Liver (tissue), 9 donors: ENCODE results near the gene PCNP. TPM values are rescaled to one million over a fixed set of nuclear protein-coding genes. Genes with fewer than 3 reads are reported as not detected.

Source experiments
- DNase-seq: peaks from one replicate; pipeline ENCODE4 v3.0.0-alpha.2; 2017; ENCODE audit warnings: low spot score
- H3K27ac ChIP-seq, 2 donors: one replicate each; pipeline ENCODE4 v1.7.0; 2013; ENCODE audit warnings: inconsistent platforms in 2 of 2, low read length in 2 of 2, control low read depth in 1 of 2, low read depth in 1 of 2, mild to moderate bottlenecking in 1 of 2
- H3K27me3 ChIP-seq, 4 donors: one replicate each; pipeline versions ENCODE4 v1.6.1 to v1.7.0; 2013; ENCODE audit warnings: low read length in 3 of 4, inconsistent platforms in 1 of 4, mild to moderate bottlenecking in 1 of 4, moderate library complexity in 1 of 4; ENCODE audit not compliant: control insufficient read depth in 4 of 4, insufficient read depth in 4 of 4
- H3K36me3 ChIP-seq, 4 donors: one replicate each; pipeline versions ENCODE4 v1.6.1 to v1.7.0; 2013; ENCODE audit warnings: low read length in 3 of 4, mild to moderate bottlenecking in 3 of 4, low read depth in 1 of 4, moderate library complexity in 1 of 4; ENCODE audit not compliant: control insufficient read depth in 4 of 4, insufficient read depth in 3 of 4
- H3K4me1 ChIP-seq, 4 donors: one replicate each; pipeline versions ENCODE4 v1.6.1 to v1.7.0; 2013; ENCODE audit warnings: low read length in 3 of 4, mild to moderate bottlenecking in 3 of 4, moderate library complexity in 1 of 4; ENCODE audit not compliant: control insufficient read depth in 4 of 4, insufficient read depth in 4 of 4
- H3K4me3 ChIP-seq, 3 donors: one replicate each; pipeline versions ENCODE4 v1.6.1 to v1.7.0; 2013; ENCODE audit warnings: low read length in 3 of 3, control low read depth in 1 of 3, low read depth in 1 of 3, mild to moderate bottlenecking in 1 of 3
- H3K9ac ChIP-seq, 2 donors: one replicate each; pipeline ENCODE4 v1.7.0; 2013; ENCODE audit warnings: low read length in 2 of 2, mild to moderate bottlenecking in 2 of 2, moderate library complexity in 2 of 2, control low read depth in 1 of 2, low read depth in 1 of 2
- H3K9me3 ChIP-seq, 4 donors: one replicate each; pipeline versions ENCODE4 v1.6.1 to v1.7.0; 2013; ENCODE audit warnings: low read length in 3 of 4; ENCODE audit not compliant: control insufficient read depth in 4 of 4
- EGR1 ChIP-seq, 2 donors: IDR thresholded peaks; 2 replicates each; pipeline ENCODE4 v1.6.1; 2016 to 2018; ENCODE audit warnings: antibody characterized with exemption in 2 of 2, low read depth in 2 of 2
- FOXA2 ChIP-seq: IDR thresholded peaks from 2 replicates; pipeline ENCODE4 v1.6.1; 2016; ENCODE audit warnings: antibody characterized with exemption
- HNF4A ChIP-seq, 2 donors: conservative IDR thresholded peaks; 2 replicates each; pipeline ENCODE4 v1.6.1; 2016; ENCODE audit warnings: antibody characterized with exemption in 2 of 2, mild to moderate bottlenecking in 2 of 2
- HNF4G ChIP-seq: IDR thresholded peaks from 2 replicates; pipeline ENCODE4 v1.6.1; 2016; ENCODE audit warnings: antibody characterized with exemption
- NR2F2 ChIP-seq: IDR thresholded peaks from 2 replicates; pipeline ENCODE4 v1.6.1; 2016; ENCODE audit warnings: antibody characterized with exemption
- RAD21 ChIP-seq, 2 donors: IDR thresholded peaks; 2 replicates each; pipeline ENCODE4 v1.6.1; 2016; ENCODE audit warnings: antibody characterized with exemption in 2 of 2, mild to moderate bottlenecking in 2 of 2
- SP1 ChIP-seq: IDR thresholded peaks from 2 replicates; pipeline ENCODE4 v1.6.1; 2018; ENCODE audit warnings: antibody characterized with exemption, mild to moderate bottlenecking
- TAF1 ChIP-seq: conservative IDR thresholded peaks from 2 replicates; pipeline ENCODE4 v1.6.1; 2016; ENCODE audit warnings: antibody characterized with exemption, mild to moderate bottlenecking
- YY1 ChIP-seq: IDR thresholded peaks from 2 replicates; pipeline ENCODE4 v1.6.1; 2016; ENCODE audit warnings: antibody characterized with exemption, mild to moderate bottlenecking
- WGBS: extraction: QIAGEN DNeasy Blood & Tissue Kit; methylation state at CpG from one replicate; pipeline ENCODE4 v1.1.7; 2013; 5-methylcytosine and 5-hydroxymethylcytosine counted together
- polyA plus RNA-seq, 2 donors: library from polyadenylated mRNA; stranded (reverse) in 1 of 2; unstranded in 1 of 2; fragments of 200-250 nt in 1 of 2; fragments of >200 nt in 1 of 2; fragmentation: Nextera tagmentation in 1 of 2; extraction: Ambion mirVana in 1 of 2; gene quantifications; one replicate each; pipeline versions ENCODE4 v1.2.1 to v1.2.3, GENCODE V29; 2013 to 2015
- total RNA-seq, 2 donors: library from RNA; depleted of rRNA; stranded (reverse); fragments of >200 nt; gene quantifications; one replicate each; pipeline ENCODE4 v1.2.3, GENCODE V29; 2014
- TF ChIP-seq, protein P1 (sequence below): fragments of 150-350 bp; IDR thresholded peaks from 2 replicates; pipeline ENCODE4 v1.5.1; 2017; ENCODE audit warnings: improper control_type of control experiment, low read depth, low read length; ENCODE audit not compliant: missing input control
- TF ChIP-seq, protein P2 (sequence below): IDR thresholded peaks from 2 replicates; pipeline ENCODE4 v1.6.1; 2016; ENCODE audit warnings: antibody characterized with exemption
- TF ChIP-seq, protein P3 (sequence below): IDR thresholded peaks from 2 replicates; pipeline ENCODE4 v1.6.1; 2016; ENCODE audit warnings: antibody characterized with exemption, mild to moderate bottlenecking
- TF ChIP-seq, protein P4 (sequence below): IDR thresholded peaks from 2 replicates; pipeline ENCODE4 v1.6.1; 2016; ENCODE audit warnings: antibody characterized with exemption
- donor health status: healthy.
- donor health status: healthy.
- donor health status: healthy.
- donor health status: healthy.
- donor health status: healthy.

The PCNP gene
- total and polyA plus RNA-seq, 4 donors, result 28.2 to 59.3 (median 34.5) TPM

DNA sequence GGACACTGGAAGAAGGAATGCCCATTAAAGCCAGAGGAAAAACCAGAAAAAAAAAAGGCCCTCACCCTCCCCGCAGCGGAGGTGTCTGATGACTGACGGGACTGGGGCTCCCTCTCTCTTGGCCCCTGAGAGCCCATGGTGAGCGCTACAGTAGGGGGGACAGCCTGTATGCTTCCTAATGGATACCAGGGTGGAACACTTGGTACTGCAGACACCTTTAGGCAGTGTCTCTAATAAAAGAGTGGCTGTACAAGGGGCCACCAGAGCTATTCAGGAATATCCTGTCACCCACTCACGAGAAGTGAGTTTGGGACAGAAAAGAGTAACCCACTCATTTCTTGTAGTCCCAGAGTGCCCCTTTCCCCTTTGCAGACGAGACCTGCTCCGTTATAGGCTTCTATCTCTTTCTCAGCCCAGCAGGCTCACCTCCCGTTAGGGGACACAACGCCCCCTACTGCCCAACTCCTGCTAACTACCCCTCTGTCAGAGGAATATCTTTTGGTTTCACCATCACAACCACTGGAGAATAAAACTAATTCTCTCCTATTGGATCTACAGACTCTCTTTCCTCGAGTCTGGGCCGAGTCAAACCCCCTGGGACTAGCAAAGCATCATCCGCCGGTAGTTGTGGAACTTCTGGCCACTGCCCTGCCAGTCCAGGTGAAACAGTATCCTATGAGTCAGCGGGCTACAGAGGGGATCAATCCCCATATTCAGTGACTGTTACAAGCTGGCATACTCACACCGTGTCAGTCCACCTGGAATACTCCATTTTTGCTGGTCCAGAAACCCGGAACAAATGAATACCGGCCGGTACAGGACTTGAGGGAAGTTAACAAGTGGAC lies 62.2 kb downstream of the PCNP start:
- Histone ChIP-seq H3K36me3 (no peaks in the 10 kb centered on the region), H3K4me1 (no peaks in the 10 kb centered on the region), H3K27ac (no peak overlapping the region), H3K9ac (no peak overlapping the region), H3K4me3 (no peak overlapping the region), H3K9me3 (no peaks in the 10 kb centered on the region), H3K27me3 (no peaks in the 10 kb centered on the region)
- TF ChIP-seq HNF4G, result no peak
- TF ChIP-seq YY1, result no peak
- peak; percentile 62 to 74 for TF ChIP-seq RAD21 (IDR thresholded peaks at IDR 0.05)
- TF ChIP-seq, protein P1, sequence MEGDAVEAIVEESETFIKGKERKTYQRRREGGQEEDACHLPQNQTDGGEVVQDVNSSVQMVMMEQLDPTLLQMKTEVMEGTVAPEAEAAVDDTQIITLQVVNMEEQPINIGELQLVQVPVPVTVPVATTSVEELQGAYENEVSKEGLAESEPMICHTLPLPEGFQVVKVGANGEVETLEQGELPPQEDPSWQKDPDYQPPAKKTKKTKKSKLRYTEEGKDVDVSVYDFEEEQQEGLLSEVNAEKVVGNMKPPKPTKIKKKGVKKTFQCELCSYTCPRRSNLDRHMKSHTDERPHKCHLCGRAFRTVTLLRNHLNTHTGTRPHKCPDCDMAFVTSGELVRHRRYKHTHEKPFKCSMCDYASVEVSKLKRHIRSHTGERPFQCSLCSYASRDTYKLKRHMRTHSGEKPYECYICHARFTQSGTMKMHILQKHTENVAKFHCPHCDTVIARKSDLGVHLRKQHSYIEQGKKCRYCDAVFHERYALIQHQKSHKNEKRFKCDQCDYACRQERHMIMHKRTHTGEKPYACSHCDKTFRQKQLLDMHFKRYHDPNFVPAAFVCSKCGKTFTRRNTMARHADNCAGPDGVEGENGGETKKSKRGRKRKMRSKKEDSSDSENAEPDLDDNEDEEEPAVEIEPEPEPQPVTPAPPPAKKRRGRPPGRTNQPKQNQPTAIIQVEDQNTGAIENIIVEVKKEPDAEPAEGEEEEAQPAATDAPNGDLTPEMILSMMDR, result peak; percentile 41
- TF ChIP-seq TAF1, result no peak
- TF ChIP-seq, protein P2, sequence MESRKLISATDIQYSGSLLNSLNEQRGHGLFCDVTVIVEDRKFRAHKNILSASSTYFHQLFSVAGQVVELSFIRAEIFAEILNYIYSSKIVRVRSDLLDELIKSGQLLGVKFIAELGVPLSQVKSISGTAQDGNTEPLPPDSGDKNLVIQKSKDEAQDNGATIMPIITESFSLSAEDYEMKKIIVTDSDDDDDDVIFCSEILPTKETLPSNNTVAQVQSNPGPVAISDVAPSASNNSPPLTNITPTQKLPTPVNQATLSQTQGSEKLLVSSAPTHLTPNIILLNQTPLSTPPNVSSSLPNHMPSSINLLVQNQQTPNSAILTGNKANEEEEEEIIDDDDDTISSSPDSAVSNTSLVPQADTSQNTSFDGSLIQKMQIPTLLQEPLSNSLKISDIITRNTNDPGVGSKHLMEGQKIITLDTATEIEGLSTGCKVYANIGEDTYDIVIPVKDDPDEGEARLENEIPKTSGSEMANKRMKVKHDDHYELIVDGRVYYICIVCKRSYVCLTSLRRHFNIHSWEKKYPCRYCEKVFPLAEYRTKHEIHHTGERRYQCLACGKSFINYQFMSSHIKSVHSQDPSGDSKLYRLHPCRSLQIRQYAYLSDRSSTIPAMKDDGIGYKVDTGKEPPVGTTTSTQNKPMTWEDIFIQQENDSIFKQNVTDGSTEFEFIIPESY, result no peak
- TF ChIP-seq FOXA2, result no peak
- TF ChIP-seq HNF4A (conservative IDR thresholded peaks at IDR 0.05), result no peak
- TF ChIP-seq, protein P3, sequence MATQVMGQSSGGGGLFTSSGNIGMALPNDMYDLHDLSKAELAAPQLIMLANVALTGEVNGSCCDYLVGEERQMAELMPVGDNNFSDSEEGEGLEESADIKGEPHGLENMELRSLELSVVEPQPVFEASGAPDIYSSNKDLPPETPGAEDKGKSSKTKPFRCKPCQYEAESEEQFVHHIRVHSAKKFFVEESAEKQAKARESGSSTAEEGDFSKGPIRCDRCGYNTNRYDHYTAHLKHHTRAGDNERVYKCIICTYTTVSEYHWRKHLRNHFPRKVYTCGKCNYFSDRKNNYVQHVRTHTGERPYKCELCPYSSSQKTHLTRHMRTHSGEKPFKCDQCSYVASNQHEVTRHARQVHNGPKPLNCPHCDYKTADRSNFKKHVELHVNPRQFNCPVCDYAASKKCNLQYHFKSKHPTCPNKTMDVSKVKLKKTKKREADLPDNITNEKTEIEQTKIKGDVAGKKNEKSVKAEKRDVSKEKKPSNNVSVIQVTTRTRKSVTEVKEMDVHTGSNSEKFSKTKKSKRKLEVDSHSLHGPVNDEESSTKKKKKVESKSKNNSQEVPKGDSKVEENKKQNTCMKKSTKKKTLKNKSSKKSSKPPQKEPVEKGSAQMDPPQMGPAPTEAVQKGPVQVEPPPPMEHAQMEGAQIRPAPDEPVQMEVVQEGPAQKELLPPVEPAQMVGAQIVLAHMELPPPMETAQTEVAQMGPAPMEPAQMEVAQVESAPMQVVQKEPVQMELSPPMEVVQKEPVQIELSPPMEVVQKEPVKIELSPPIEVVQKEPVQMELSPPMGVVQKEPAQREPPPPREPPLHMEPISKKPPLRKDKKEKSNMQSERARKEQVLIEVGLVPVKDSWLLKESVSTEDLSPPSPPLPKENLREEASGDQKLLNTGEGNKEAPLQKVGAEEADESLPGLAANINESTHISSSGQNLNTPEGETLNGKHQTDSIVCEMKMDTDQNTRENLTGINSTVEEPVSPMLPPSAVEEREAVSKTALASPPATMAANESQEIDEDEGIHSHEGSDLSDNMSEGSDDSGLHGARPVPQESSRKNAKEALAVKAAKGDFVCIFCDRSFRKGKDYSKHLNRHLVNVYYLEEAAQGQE, result no peak
- no peak for TF ChIP-seq NR2F2
- peak; percentile 72 for DNase-seq
- WGBS, result 59% methylated on average over 18 of the region's 18 CpGs

DNA sequence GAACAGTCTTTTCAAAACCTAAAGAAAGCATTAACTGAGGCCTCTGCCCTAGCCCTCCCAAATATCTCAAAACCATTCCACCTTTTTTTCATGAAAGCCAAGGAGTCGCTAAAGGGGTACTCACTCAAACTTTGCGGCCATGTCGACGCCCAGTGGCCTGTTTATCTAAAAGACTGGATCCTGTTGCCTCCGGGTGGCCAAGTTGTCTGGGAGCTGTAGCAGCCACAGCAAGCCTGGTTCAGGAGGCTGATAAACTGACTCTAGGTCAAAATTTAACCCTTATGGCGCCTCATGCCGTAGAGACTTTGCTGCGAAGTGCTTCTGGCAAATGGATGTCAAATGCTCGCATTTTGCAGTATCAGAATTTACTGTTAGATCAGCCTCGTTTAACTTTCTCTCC lies 63.5 kb downstream of the PCNP start:
- no peaks in the 10 kb centered on the region for H3K36me3 ChIP-seq
- no peak overlapping the region for H3K27ac ChIP-seq
- no peak for DNase-seq
- no peaks in the 10 kb centered on the region for H3K9me3 ChIP-seq
- H3K9ac ChIP-seq, result no peak overlapping the region
- no peak for TF ChIP-seq EGR1 (IDR thresholded peaks at IDR 0.05; ENCODE audit: low read depth in 2 of 2)
- TF ChIP-seq, protein P4, sequence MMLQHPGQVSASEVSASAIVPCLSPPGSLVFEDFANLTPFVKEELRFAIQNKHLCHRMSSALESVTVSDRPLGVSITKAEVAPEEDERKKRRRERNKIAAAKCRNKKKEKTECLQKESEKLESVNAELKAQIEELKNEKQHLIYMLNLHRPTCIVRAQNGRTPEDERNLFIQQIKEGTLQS, result no peak
- TF ChIP-seq SP1, result no peak
- WGBS, result 88% methylated on average over 10 of the region's 10 CpGs
- H3K27me3 ChIP-seq, result no peaks in the 10 kb centered on the region
- no peak overlapping the region for H3K4me3 ChIP-seq
- no peaks in the 10 kb centered on the region for H3K4me1 ChIP-seq
